Brain microvascular endothelial cell (primary cell): ENCODE results near the gene LARGE2.

Source experiments
- DNase-seq: peaks from one replicate; pipeline ENCODE4 v3.0.0-alpha.2; 2020
- H3K27ac ChIP-seq: fragments of 250-450 bp; sonication (Bioruptor Pico); 2 replicates; pipeline ENCODE4 v1.5.1; 2020; ENCODE audit warnings: mild to moderate bottlenecking, moderate library complexity
- H3K27me3 ChIP-seq: fragments of 250-450 bp; sonication (Bioruptor Pico); replicated peaks from 2 replicates; pipeline ENCODE4 v1.5.1; 2020; ENCODE audit warnings: mild to moderate bottlenecking
- H3K36me3 ChIP-seq: fragments of 250-450 bp; sonication (Bioruptor Pico); replicated peaks from 2 replicates; pipeline ENCODE4 v1.5.1; 2020; ENCODE audit warnings: mild to moderate bottlenecking
- H3K4me3 ChIP-seq: 2 replicates; pipeline ENCODE4 v1.5.1; 2011; ENCODE audit warnings: low read depth, mild to moderate bottlenecking, control low read depth, low read length, moderate library complexity
- CTCF ChIP-seq: IDR thresholded peaks from 2 replicates; pipeline ENCODE4 v1.5.1; 2011; ENCODE audit warnings: low read depth, mild to moderate bottlenecking, moderate library complexity, low read length, control low read depth, inconsistent platforms; ENCODE audit errors: missing control alignments
- in situ Hi-C: cut with HindIII; loops from 2 replicates; pipeline ENCODE4 v1.10.0; 2017; ENCODE audit warnings: low sequenced_read_pairs, low pct_ligation_motif_present

LARGE2 gene

DNA sequence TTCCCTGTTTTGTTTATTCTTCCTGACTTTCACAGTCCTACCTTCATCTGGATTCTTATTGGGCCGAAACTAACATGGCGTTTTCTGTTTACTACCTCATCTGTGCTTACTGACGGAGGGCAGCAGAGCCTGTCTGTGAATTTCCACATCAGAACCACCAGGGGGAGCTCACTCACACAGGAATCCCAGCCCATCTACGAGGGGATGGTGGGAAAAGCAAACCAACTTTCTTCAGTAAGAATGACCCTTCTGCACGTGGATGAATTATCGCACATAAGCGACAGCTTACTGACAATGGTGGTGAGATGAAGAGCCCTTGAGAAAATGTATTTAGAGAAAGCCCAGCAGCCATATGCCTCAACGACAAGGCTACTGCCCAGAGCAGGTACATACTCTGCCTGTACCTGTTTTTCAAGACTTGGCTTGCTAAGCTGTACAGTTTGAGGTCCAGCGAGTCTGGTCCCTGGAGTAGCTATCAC lies 42.5 kb downstream of the LARGE2 start:
- DNase-seq: peak; percentile 56
- in situ Hi-C loops: no loop called here
- Histone ChIP-seq H3K36me3 (peaks cover 19% of the 10 kb centered on the region), H3K27ac (no peak overlapping the region), H3K27me3 (no peaks in the 10 kb centered on the region), H3K4me3 (no peak overlapping the region)
- peak; percentile 95 for TF ChIP-seq CTCF

DNA sequence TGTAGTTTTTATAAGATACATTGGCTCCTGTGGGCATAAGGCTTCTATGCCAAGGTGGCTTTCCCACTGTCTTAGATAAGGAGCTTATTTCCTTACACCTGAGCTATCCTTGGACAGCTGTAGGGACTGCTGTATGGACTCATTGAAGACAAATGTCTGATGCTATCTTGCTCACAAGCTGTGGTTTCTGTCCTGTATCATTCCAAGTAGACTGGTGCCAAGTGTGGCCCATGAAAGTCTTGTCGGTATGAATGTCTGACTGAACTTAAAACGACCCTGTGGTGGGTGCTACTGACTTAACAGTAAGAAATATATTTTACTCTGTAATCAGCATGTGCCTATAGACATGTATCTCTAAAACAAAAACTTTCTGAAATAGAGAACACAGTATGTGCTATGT lies 45.0 kb downstream of the LARGE2 start:
- H3K4me3 ChIP-seq: no peak overlapping the region
- H3K27me3 ChIP-seq: no peaks in the 10 kb centered on the region
- no peak for TF ChIP-seq CTCF
- H3K27ac ChIP-seq: no peak overlapping the region
- H3K36me3 ChIP-seq: peaks cover 15% of the 10 kb centered on the region
- DNase-seq: no peak
- in situ Hi-C loops: no loop called here

DNA sequence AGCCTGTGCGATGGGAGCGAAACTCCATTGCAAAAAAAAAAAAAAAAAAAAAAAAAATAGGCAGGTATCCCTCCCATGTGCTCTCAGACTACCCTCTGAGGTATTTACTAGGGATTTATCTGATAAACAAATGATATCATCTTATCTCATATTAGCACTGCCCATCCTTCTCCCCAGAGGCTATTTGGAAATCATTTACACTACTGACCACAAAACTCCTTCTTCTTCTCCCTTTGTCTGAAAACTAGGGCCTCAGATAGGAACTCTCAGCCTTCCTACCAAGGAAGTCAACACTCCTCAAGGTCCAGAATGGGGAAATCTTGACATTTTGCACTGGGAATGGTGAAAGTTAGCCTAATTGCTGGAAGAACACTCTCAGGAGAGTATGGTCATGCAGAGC lies 46.4 kb downstream of the LARGE2 start:
- Histone ChIP-seq H3K36me3 (peaks cover 11% of the 10 kb centered on the region), H3K4me3 (no peak overlapping the region), H3K27ac (no peak overlapping the region), H3K27me3 (no peaks in the 10 kb centered on the region)
- no peak for TF ChIP-seq CTCF
- in situ Hi-C loops: no loop called here
- no peak for DNase-seq

GRCh38 chr11:45973601-45974000 lies 51.1 kb downstream of the LARGE2 start:
- no peak for TF ChIP-seq CTCF
- no peak for DNase-seq
- Histone ChIP-seq H3K4me3 (no peak overlapping the region), H3K27ac (no peak overlapping the region), H3K36me3 (peaks cover 8% of the 10 kb centered on the region), H3K27me3 (no peaks in the 10 kb centered on the region)
- in situ Hi-C loops: no loop called here

- H3K36me3 ChIP-seq: peaks cover 10% of the 10 kb centered on the region
- no peak for DNase-seq
- in situ Hi-C loops: no loop called here
- H3K27ac ChIP-seq: no peak overlapping the region
- no peak overlapping the region for H3K4me3 ChIP-seq
- TF ChIP-seq CTCF: no peak
- H3K27me3 ChIP-seq: no peaks in the 10 kb centered on the region
Measured at GRCh38 chr11:45974806-45975205, 52.4 kb downstream of the LARGE2 start.
